GM06990 (cell line): ENCODE measurements around the gene PLXNA4.

ENCODE experiments used
- DNase-seq: peaks from one replicate; pipeline ENCODE4 v3.0.0-alpha.2; 2011; ENCODE audit not compliant: insufficient read length; ENCODE audit errors: extremely low read depth
- H3K27me3 ChIP-seq: replicated peaks from 2 replicates; pipeline ENCODE4 v1.6.0; 2011; ENCODE audit warnings: low read length; ENCODE audit not compliant: control insufficient read depth, insufficient read depth
- H3K36me3 ChIP-seq: 2 replicates; pipeline ENCODE4 v1.5.1; 2011; ENCODE audit warnings: low read length; ENCODE audit not compliant: control insufficient read depth, insufficient read depth
- H3K4me3 ChIP-seq: replicated peaks from 2 replicates; pipeline ENCODE4 v1.5.1; 2011; ENCODE audit warnings: low read depth, mild to moderate bottlenecking, control low read depth, low read length
- CTCF ChIP-seq: IDR thresholded peaks from 2 replicates; pipeline ENCODE4 v1.5.1; 2011; ENCODE audit warnings: low read length, control low read depth, mild to moderate bottlenecking, inconsistent platforms; ENCODE audit not compliant: insufficient read depth, poor library complexity, severe bottlenecking

PLXNA4 gene

GRCh38 chr7:132504852-132505251 is 71.4 kb downstream of the PLXNA4 start:
- H3K4me3 ChIP-seq = no peak overlapping the region
- no peaks in the 10 kb centered on the region; the same call in 1 of the 2 replicates for H3K27me3 ChIP-seq
- no peak for DNase-seq
- no peaks in the 10 kb centered on the region for H3K36me3 ChIP-seq
- no peak for TF ChIP-seq CTCF

GRCh38 chr7:132504071-132504470 is 72.2 kb downstream of the PLXNA4 start:
- TF ChIP-seq CTCF = no peak
- Histone ChIP-seq H3K27me3 (no peaks in the 10 kb centered on the region; the same call in none of the 2 replicates), H3K4me3 (no peak overlapping the region), H3K36me3 (no peaks in the 10 kb centered on the region)
- DNase-seq = no peak

GRCh38 chr7:132503415-132503814 is 72.9 kb downstream of the PLXNA4 start:
- DNase-seq = no peak
- peak; percentile 33 for TF ChIP-seq CTCF
- Histone ChIP-seq H3K4me3 (no peak overlapping the region), H3K36me3 (no peaks in the 10 kb centered on the region), H3K27me3 (no peaks in the 10 kb centered on the region; the same call in none of the 2 replicates)

GRCh38 chr7:132501956-132502355 is 74.3 kb downstream of the PLXNA4 start:
- no peak for TF ChIP-seq CTCF
- no peak for DNase-seq

GRCh38 chr7:132500727-132501440 is 75.4 kb downstream of the PLXNA4 start:
- no peak for TF ChIP-seq CTCF
- Histone ChIP-seq H3K27me3 (no peaks in the 10 kb centered on the region; the same call in none of the 2 replicates), H3K4me3 (no peak overlapping the region), H3K36me3 (no peaks in the 10 kb centered on the region)
- no peak for DNase-seq

More at GRCh38 chr7:132501956-132502355, 74.3 kb downstream of the PLXNA4 start:
- Histone ChIP-seq H3K27me3 (no peaks in the 10 kb centered on the region; the same call in none of the 2 replicates), H3K36me3 (no peaks in the 10 kb centered on the region), H3K4me3 (no peak overlapping the region)

- no peak for TF ChIP-seq CTCF
- Histone ChIP-seq H3K36me3 (no peaks in the 10 kb centered on the region), H3K4me3 (no peak overlapping the region), H3K27me3 (no peaks in the 10 kb centered on the region; the same call in none of the 2 replicates)
- DNase-seq = no peak
Observed at GRCh38 chr7:132499487-132499886, 76.8 kb downstream of the PLXNA4 start.
